Nephron (organoid): ENCODE data around the gene ERVK3-1.
A peak's percentile ranks its signal among the peaks of the same experiment; 100 is the strongest.
"Not testable (repeated sequence)": the region's sequence is repeated elsewhere in the genome, so short reads cannot be mapped to it uniquely, and the experiment has no call there.

Experiments used
- H3K27ac Mint-ChIP-seq, 3 experiments: 2 replicates each; pipeline ENCODE4 v1.8.0; 2020; ENCODE audit warnings: mixed read lengths in 3 of 3, mild to moderate bottlenecking in 2 of 3, moderate library complexity in 1 of 3
- H3K27me3 Mint-ChIP-seq: 2 replicates; pipeline ENCODE4 v1.8.0; 2021; ENCODE audit warnings: low read depth, mild to moderate bottlenecking, moderate library complexity, mixed read lengths
- H3K36me3 Mint-ChIP-seq: 2 replicates; pipeline ENCODE4 v1.8.0; 2020; ENCODE audit warnings: low read depth, mixed read lengths
- H3K4me1 Mint-ChIP-seq: 2 replicates; pipeline ENCODE4 v1.8.0; 2020; ENCODE audit warnings: mixed read lengths
- H3K4me3 Mint-ChIP-seq, 3 experiments: 2 replicates each; pipeline ENCODE4 v1.8.0; 2020; ENCODE audit warnings: mild to moderate bottlenecking in 3 of 3, mixed read lengths in 3 of 3, moderate library complexity in 2 of 3
- H3K9me3 Mint-ChIP-seq: 2 replicates; pipeline ENCODE4 v1.8.0; 2020; ENCODE audit warnings: mixed read lengths
- TF ChIP-seq, protein P1 (sequence below), 3 experiments: fragments of 200-600 bp; sonication (generic); IDR thresholded peaks; one replicate each; pipeline ENCODE4 v1.5.0; 2021; ENCODE audit warnings: antibody characterized with exemption in 3 of 3; ENCODE audit not compliant: unreplicated experiment in 3 of 3

Gene ERVK3-1

DNA sequence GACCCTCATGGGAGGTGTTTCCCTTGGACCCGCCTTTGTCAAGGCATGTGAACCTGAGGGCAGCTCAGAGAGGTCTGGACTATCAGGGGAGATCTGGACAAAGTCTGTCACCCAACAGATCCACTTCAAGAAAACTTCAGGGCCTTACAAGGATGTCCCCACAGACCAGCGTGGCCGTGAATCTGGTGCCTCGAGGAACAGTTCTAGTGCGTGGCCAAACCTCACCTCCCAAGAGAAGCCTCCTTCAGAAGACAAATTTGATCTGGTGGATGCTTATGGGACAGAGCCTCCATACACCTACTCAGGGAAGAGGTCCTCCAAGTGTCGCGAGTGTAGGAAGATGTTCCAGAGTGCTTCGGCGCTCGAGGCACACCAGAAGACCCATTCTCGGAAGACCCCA lies 33.2 kb downstream of the ERVK3-1 start:
- Mint-ChIP-seq H3K9me3 (no peaks in the 10 kb centered on the region), H3K36me3 (peaks cover 61% of the 10 kb centered on the region), H3K4me3 (no peak overlapping the region), H3K4me1 (no peaks in the 10 kb centered on the region), H3K27me3 (no peaks in the 10 kb centered on the region), H3K27ac (no peak overlapping the region)
- TF ChIP-seq, protein P1, sequence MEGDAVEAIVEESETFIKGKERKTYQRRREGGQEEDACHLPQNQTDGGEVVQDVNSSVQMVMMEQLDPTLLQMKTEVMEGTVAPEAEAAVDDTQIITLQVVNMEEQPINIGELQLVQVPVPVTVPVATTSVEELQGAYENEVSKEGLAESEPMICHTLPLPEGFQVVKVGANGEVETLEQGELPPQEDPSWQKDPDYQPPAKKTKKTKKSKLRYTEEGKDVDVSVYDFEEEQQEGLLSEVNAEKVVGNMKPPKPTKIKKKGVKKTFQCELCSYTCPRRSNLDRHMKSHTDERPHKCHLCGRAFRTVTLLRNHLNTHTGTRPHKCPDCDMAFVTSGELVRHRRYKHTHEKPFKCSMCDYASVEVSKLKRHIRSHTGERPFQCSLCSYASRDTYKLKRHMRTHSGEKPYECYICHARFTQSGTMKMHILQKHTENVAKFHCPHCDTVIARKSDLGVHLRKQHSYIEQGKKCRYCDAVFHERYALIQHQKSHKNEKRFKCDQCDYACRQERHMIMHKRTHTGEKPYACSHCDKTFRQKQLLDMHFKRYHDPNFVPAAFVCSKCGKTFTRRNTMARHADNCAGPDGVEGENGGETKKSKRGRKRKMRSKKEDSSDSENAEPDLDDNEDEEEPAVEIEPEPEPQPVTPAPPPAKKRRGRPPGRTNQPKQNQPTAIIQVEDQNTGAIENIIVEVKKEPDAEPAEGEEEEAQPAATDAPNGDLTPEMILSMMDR (IDR thresholded peaks at IDR 0.05; ENCODE audit: unreplicated experiment in 3 of 3), result no peak

DNA sequence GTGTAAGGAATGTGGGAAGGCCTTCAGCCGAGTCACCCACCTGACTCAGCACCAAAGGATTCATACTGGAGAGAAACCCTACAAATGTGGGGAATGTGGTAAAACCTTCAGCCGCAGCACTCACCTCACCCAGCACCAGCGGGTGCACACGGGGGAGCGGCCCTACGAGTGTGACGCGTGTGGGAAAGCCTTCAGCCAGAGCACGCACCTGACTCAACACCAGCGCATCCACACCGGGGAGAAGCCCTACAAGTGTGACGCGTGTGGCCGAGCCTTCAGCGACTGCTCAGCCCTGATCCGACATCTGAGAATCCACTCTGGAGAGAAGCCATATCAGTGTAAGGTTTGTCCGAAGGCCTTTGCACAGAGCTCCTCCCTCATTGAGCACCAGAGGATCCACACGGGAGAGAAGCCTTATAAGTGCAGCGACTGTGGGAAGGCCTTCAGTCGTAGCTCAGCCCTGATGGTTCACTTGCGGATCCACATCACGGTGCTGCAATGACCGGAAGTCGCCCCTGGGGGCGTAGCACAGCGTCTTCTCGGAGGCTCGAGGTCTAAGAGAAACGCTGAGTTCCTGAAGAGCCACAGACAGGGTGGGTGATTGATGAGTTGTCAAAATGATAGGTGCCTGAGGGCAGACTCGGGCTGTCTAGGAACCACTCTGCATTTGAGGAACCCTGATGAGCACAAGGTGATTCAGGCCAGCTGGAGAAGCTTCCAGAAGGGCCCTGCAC lies 33.8 kb downstream of the ERVK3-1 start:
- Mint-ChIP-seq H3K27ac (no peak overlapping the region), H3K9me3 (no peaks in the 10 kb centered on the region)

DNA sequence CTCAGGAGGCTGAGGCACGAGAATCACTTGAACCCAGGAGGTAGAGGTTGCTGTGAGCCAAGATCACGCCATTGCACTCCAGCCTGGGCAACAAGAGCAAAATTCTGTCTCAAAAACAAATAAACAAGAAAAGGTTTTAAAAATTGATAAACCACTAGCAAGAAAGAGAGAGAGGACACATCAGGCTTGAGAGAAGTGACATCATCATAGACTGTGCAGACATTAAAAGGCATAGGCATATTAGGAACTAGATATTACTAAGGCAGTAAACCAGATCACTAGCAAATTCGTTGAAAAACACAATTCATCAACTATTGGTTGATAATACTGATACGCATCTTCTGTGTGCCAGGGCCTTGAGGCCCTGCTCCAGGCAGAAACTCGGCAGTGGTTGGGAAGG lies 40.4 kb downstream of the ERVK3-1 start:
- Mint-ChIP-seq H3K9me3 (no peaks in the 10 kb centered on the region), H3K4me1 (peaks cover 11% of the 10 kb centered on the region), H3K4me3 (peak overlapping the region; percentile 92 to 97 (median 97))

More for the DNA sequence above, 33.8 kb downstream of the ERVK3-1 start:
- Mint-ChIP-seq H3K27me3 (no peaks in the 10 kb centered on the region), H3K4me1 (no peaks in the 10 kb centered on the region), H3K4me3 (no peak overlapping the region), H3K36me3 (peaks cover 61% of the 10 kb centered on the region)
- TF ChIP-seq, protein P1 (IDR thresholded peaks at IDR 0.05; ENCODE audit: unreplicated experiment in 3 of 3), result no peak

DNA sequence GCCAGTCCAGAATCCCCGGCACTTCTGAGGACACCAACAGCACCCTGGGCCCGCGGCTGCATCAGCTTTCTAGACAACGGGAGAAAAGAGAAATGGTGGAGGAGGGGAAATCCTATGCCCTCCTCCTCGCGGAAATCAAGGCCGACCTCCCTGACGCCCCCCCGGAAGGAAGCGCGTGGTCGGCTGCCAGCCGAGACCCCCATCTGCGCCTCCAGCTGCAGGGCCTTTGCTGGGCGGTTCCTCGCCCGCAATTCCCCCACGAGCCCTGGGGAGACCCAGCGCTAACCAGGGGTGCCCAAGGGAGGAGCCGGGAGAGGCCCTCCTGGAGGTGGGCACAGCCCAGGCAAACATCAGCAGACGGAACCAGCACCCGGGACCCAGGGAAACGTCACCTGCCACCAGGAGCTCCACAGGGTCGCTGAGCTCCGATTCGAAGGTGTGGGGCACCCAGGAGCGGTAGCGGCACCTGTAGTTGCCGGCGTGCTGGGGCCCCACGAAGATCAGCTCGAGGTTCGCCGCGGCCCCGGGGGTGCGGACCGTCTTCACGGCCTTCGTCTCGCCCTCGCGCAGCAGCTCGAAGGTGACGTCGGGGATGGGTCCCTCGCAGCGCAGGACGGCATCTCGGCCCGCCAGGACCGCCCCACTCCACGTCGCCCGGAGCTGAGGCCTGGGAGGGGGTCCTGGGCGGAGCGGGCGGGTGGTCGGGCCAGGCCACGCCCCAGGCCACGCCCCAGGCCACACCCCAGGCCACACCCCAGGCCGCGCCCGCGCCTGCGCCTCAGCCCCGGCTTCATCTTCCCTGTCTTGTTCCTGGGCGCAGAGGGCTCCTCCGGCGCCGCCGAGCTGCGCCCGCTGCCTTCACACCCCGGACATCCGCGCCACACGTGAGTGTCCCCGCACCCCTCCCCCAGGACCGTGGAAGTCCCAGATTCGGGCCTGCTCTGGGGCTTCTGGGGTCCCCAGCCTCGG lies 42.1 kb downstream of the ERVK3-1 start:
- H3K27me3 Mint-ChIP-seq, result no peaks in the 10 kb centered on the region
- peaks cover 11% of the 10 kb centered on the region for H3K4me1 Mint-ChIP-seq
- TF ChIP-seq, protein P1 (IDR thresholded peaks at IDR 0.05; ENCODE audit: unreplicated experiment in 3 of 3), result no peak
- no peaks in the 10 kb centered on the region for H3K9me3 Mint-ChIP-seq
- H3K27ac Mint-ChIP-seq, result peak overlapping the region in 2 of 3 experiments; percentile 45 to 75
- H3K4me3 Mint-ChIP-seq, result peak overlapping the region; percentile 95 to 97 (median 97)
- H3K36me3 Mint-ChIP-seq, result peaks cover 8% of the 10 kb centered on the region

More for the DNA sequence above, 40.4 kb downstream of the ERVK3-1 start:
- H3K36me3 Mint-ChIP-seq, result peaks cover 22% of the 10 kb centered on the region
- H3K27me3 Mint-ChIP-seq, result no peaks in the 10 kb centered on the region
- H3K27ac Mint-ChIP-seq, result peak overlapping the region in 1 of 3 experiments; percentile 15
- TF ChIP-seq, protein P1 (IDR thresholded peaks at IDR 0.05; ENCODE audit: unreplicated experiment in 3 of 3), result no peak

DNA sequence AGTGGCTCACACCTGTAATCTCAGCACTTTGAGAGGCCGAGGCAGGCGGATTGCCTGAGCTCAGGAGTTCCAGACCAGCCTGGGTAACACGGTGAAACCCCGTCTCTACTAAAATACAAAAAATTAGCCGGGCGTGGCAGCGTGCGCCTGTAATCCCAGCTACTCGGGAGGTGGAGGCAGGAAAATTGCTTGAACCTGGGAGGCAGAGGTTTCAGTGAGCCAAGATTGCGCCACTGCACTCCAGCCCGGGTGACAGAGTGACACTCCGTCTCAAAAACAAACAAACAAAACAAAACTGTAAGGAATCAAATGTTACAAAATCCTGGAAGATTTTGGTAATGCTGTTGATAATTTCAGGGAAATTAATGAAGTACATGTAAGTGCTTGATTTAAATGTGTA lies 42.9 kb downstream of the ERVK3-1 start:
- not testable (repeated sequence) for H3K36me3 Mint-ChIP-seq, H3K9me3 Mint-ChIP-seq, H3K27me3 Mint-ChIP-seq
- Mint-ChIP-seq H3K4me1 (peaks cover 11% of the 10 kb centered on the region), H3K4me3 (peak overlapping the region; percentile 95 to 97 (median 97)), H3K27ac (peak overlapping the region in 1 of 3 experiments; percentile 73)

DNA sequence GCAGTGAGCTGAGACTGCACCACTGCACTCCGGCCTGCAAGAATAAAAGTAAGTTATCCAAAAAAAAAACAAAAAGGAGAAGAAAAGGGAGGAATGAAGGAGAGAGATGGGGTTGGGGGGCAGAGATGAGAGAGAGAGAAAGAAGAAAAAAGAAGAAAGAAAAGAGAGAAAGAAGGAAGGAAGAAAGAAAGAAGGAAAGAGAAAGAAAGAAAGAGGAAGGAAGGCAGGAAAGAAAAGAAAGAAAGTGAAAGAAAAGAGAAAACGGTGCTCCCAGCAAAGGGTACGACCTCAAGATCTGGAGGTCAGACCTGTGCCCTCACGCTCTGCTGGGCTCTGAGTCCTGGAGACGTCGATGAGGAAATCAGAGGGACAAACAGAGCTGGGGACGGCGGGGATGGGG lies 44.4 kb downstream of the ERVK3-1 start:
- no peaks in the 10 kb centered on the region for H3K27me3 Mint-ChIP-seq
- peak overlapping the region in 2 of 3 experiments; percentile 36 to 37 for H3K4me3 Mint-ChIP-seq
- H3K9me3 Mint-ChIP-seq, result no peaks in the 10 kb centered on the region
- H3K4me1 Mint-ChIP-seq, result peaks cover 11% of the 10 kb centered on the region
- no peak overlapping the region for H3K27ac Mint-ChIP-seq
- TF ChIP-seq, protein P1 (IDR thresholded peaks at IDR 0.05; ENCODE audit: unreplicated experiment in 3 of 3), result no peak
- peaks cover 4% of the 10 kb centered on the region for H3K36me3 Mint-ChIP-seq
